ENCODE measurements around the gene KANSL1. TPM values are rescaled to one million over a fixed set of nuclear protein-coding genes. Genes with fewer than 3 reads are reported as not detected.

KANSL1 gene
- total and polyA plus RNA-seq, 2 of the 4 experiments (the other 2 are of a cell fraction), result 19.1 to 49.6 TPM

- no peak for DNase-seq
- Histone ChIP-seq H3K23ac (ENCODE audit: low read depth, low read length) (no peak overlapping the region), H3K36me3 (ENCODE audit: control insufficient read depth, insufficient read depth, low read length) (no peaks in the 10 kb centered on the region; the same call in 1 of the 2 replicates), H3K18ac (ENCODE audit: low read depth, low read length) (no peak overlapping the region), H2AK5ac (ENCODE audit: low read depth, low read length) (no peak overlapping the region), H2AFZ (replicated peaks; ENCODE audit: low read length, poor library complexity) (no peak overlapping the region), H4K8ac (ENCODE audit: low read depth in 2 of 2, low read length in 2 of 2) (no peak overlapping the region), H4K20me1 (ENCODE audit: insufficient read depth, low read length) (peaks cover 100% of the 10 kb centered on the region), H3K4ac (ENCODE audit: low read depth, low read length) (no peak overlapping the region), H2BK5ac (ENCODE audit: low read depth, low read length, poor library complexity, severe bottlenecking) (no peak overlapping the region), H3K14ac (replicated peaks; ENCODE audit: low read depth, low read length) (no peak overlapping the region), H3K4me3 (ENCODE audit: insufficient read depth, low read depth, low read length) (no peak overlapping the region), H3K9me1 (ENCODE audit: insufficient read depth, low read length) (peaks cover 19% of the 10 kb centered on the region), H3K4me1 (ENCODE audit: control insufficient read depth, insufficient read depth, low read length) (peaks cover 8% of the 10 kb centered on the region), H3K4me2 (ENCODE audit: low read depth, low read length) (no peak overlapping the region), H3K27me3 (ENCODE audit: control insufficient read depth, insufficient read depth, low read length) (no peaks in the 10 kb centered on the region), H4K5ac (ENCODE audit: low read depth, low read length) (no peak overlapping the region), H2AK9ac (replicated peaks; ENCODE audit: low read depth, low read length, poor library complexity) (no peak overlapping the region), H2BK15ac (ENCODE audit: low read depth, low read length) (no peak overlapping the region), H3K56ac (ENCODE audit: extremely low read depth, insufficient read depth, low read length) (no peak overlapping the region), H3K9ac (ENCODE audit: low read depth, low read length) (no peak overlapping the region), H3K27ac (ENCODE audit: insufficient read depth, low read length) (no peak overlapping the region), H2BK20ac (ENCODE audit: low read depth, low read length) (no peak overlapping the region), H3K9me3 (ENCODE audit: control insufficient read depth, insufficient read depth, low read length) (no peaks in the 10 kb centered on the region), H3K79me1 (ENCODE audit: low read depth in 1 of 2, low read length in 2 of 2) (peaks cover 30 to 95% of the 10 kb centered on the region in 2 experiments), H2BK120ac (ENCODE audit: low read depth, low read length) (no peak overlapping the region), H4K91ac (ENCODE audit: insufficient read depth, low read depth, low read length) (no peak overlapping the region)
- intact Hi-C loops (cut with micrococcal nuclease) (loop anchor here (5.0 kb wide), 1 partner anchor 45 kb away; no protein-coding TSS in a partner anchor), in situ Hi-C loops (cut with MboI; ENCODE audit: low sequenced_read_pairs) (no loop called here), dilution Hi-C loops (cut with HindIII; ENCODE audit: low sequenced_read_pairs, unreplicated experiment) (no loop called here)
- POLR2A ChIA-PET (ENCODE audit: unreplicated experiment), result no interaction called here
- CTCF ChIA-PET, result no interaction called here
- TF ChIP-seq MAFK (IDR thresholded peaks at IDR 0.05; ENCODE audit: low read depth, low read length), result no peak
- TF ChIP-seq NFE2L2 (IDR thresholded peaks at IDR 0.05; ENCODE audit: low read depth, low read length), result no peak
- no peak for TF ChIP-seq BHLHE40 (IDR thresholded peaks at IDR 0.05; ENCODE audit: low read depth, low read length)
- no peak for TF ChIP-seq RCOR1 (IDR thresholded peaks at IDR 0.05; ENCODE audit: insufficient replicate concordance, low read length)
- no peak for TF ChIP-seq ELK1 (IDR thresholded peaks at IDR 0.05; ENCODE audit: borderline replicate concordance, low read depth, low read length)
- TF ChIP-seq SMC3 (IDR thresholded peaks at IDR 0.05; ENCODE audit: low read depth, low read length), result no peak
- no peak for TF ChIP-seq POLR2A (IDR thresholded peaks at IDR 0.05; ENCODE audit: low read depth, low read length)
- no peak for TF ChIP-seq MAZ (IDR thresholded peaks at IDR 0.05; ENCODE audit: borderline replicate concordance, low read depth, low read length)
- TF ChIP-seq MXI1 (IDR thresholded peaks at IDR 0.05; ENCODE audit: borderline replicate concordance, low read depth, low read length), result no peak
- no peak for TF ChIP-seq CEBPB (IDR thresholded peaks at IDR 0.05; ENCODE audit: low read depth, low read length)
- TF ChIP-seq FOS (IDR thresholded peaks at IDR 0.05; ENCODE audit: low read depth, low read length), result no peak
- TF ChIP-seq CTCF (conservative IDR thresholded peaks at IDR 0.05; ENCODE audit: low read depth, low read length), result no peak
- TF ChIP-seq RAD21 (IDR thresholded peaks at IDR 0.05; ENCODE audit: low read length), result no peak
- TF ChIP-seq USF2 (IDR thresholded peaks at IDR 0.05; ENCODE audit: low read depth, low read length), result no peak
- BruUV-seq (replicated peaks), result no TSS peak
- WGBS, 2 experiments (ENCODE audit: extremely low coverage in 2 of 2, insufficient read length in 1 of 2), result no CpG with 5 or more reads among the region's 2 CpGs
- ATAC-seq (ENCODE audit: low read depth), result no peak
Measured at GRCh38 chr17:46127524-46127923, 65.7 kb downstream of the KANSL1 start.

All from IMR-90 (cell line).